ENCODE measurements around the gene BMPER.

BMPER gene

DNA sequence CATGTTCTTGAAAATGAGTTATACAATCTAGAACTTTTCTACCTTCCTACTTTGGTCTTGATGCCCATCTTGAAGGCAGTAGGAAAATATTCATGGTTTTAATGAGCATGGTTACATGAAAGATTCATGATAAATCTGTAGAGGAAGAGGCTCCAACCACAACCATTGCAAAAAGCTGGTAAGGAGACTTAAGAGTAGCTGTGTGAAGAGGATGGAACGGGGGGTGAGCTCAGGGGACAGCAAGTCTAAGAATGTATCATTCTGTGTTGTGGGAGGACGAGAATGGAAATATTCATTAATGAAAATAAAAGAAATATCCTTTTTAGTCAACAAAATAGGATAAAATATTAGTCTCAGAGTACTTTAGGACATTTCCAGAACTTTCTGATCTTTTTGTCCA, 81.1 kb downstream of the BMPER start:
- TF ChIP-seq, protein P1, sequence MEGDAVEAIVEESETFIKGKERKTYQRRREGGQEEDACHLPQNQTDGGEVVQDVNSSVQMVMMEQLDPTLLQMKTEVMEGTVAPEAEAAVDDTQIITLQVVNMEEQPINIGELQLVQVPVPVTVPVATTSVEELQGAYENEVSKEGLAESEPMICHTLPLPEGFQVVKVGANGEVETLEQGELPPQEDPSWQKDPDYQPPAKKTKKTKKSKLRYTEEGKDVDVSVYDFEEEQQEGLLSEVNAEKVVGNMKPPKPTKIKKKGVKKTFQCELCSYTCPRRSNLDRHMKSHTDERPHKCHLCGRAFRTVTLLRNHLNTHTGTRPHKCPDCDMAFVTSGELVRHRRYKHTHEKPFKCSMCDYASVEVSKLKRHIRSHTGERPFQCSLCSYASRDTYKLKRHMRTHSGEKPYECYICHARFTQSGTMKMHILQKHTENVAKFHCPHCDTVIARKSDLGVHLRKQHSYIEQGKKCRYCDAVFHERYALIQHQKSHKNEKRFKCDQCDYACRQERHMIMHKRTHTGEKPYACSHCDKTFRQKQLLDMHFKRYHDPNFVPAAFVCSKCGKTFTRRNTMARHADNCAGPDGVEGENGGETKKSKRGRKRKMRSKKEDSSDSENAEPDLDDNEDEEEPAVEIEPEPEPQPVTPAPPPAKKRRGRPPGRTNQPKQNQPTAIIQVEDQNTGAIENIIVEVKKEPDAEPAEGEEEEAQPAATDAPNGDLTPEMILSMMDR (conservative IDR thresholded peaks at IDR 0.05), result no peak
- TF ChIP-seq ZFX (IDR thresholded peaks at IDR 0.05), result no peak
- no peak overlapping the region for H3K27ac ChIP-seq

DNA sequence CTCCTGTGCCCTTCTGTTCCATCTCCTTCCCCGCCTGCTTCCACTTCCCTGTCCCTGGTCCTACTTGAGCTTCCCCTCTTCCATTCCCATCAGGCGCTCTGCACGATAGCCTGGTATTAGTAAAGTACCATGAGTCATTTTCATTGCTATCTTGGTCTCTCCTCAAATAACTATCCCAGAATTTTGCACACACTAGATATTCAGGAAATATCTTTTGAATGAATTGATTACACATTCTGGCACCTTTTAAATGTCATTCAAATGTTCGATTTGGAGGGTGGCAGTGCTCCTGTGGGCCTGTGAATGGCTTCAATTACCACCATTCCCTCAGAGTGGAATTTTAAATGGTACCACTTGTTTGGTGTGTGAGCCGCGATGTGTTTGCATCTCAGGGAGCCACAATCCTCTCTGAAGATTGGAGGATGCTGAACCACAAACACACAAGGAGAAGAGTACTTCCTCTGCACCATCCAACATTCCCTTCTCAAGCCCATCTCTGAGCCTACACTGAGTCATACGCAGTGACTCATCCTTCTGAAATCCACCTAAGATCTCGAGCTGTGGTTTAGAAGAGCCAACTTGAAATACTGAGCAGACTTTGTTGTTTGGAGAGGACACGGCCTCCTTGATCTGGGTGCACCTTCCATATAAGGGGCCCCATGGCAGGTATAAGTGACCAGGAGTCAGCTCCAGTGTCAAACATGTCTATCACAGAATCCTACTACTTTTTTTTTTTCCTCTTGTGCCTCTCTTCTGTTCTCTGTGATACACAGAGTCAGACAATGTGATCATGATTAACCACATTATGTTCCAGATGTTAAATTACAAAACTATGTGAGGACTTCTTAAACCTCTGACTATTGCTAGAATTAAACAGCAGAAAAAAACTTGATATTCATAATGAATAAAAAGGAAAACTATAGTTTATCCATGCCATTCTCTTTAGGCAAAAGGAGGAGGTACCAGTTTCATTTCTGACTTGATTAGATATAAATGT, 81.9 kb downstream of the BMPER start:
- TF ChIP-seq, protein P1 (conservative IDR thresholded peaks at IDR 0.05), result no peak
- TF ChIP-seq ZFX (IDR thresholded peaks at IDR 0.05), result no peak
- H3K27ac ChIP-seq, result no peak overlapping the region

DNA sequence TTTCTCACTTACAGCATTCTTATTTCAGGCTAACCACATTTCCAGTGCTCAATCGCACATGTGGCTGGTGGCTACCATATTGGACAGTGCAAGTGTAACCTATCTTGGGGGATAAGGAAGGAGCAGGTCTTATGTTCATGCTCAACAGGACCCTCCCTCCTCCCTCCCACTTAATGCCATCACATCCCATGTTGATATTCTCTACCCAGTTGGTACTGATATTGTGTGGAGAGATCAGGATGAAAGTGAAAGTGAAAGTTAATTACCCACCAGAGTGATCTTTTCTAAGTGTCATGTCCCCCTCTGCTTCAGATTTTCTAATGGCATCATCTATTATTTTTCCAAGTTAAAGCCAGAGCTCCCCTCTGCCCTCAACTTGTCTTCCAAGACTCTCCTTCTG, 91.6 kb downstream of the BMPER start:
- H3K27ac ChIP-seq, result no peak overlapping the region
- no peak for TF ChIP-seq ZFX (IDR thresholded peaks at IDR 0.05)
- TF ChIP-seq, protein P1 (conservative IDR thresholded peaks at IDR 0.05), result no peak

DNA sequence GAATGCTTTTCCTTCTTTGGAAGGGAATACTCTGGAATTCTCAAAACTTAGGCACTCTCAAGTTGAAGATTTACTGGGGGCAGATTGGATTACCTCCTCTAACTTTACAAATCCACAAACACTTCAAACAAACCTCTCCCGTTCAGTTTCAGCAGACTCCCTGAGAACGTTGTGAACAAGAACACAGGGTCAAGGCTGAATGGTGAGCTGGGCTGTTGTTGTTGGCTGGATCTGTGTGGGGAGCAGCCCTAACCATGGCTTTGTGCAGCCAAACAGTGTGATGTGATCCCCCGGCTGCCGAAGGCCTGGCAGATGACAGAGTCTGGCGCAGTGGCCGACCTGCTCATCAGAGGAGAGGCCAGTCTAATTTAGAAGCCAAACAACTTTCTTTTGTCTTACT, 93.1 kb downstream of the BMPER start:
- TF ChIP-seq ZFX (IDR thresholded peaks at IDR 0.05), result no peak
- TF ChIP-seq, protein P1 (conservative IDR thresholded peaks at IDR 0.05), result no peak
- H3K27ac ChIP-seq, result no peak overlapping the region

DNA sequence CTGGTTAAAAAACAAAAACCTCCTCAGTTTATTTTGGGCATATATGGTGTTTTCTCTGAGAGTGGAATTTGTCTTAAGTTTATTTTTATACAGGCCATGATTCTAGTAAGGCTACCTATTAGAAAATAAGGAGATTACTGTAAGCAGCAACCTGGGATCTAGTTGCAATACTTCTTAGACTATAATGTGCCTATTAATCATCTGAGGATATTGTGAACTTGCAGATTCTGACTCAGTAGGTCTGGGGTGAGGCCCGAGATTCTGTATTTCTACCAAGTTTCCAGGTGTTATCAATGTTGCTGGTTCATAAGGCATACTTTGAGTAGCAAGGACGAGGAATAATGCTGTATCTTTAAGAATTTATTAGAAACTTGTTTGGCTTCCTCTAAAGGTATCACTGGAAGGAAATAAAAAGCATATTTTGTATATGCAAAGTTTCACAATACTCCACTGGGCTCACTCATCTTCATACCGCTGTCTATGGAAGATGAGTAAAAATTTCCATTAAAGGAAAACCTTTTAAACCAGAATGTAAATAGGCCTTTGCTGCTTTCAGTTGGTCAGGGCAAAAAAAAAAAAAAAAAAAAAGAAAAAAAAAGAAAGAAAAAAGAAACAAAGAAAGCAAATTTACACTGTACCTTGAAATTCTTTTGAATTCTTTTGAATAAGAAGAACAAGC, 105.8 kb downstream of the BMPER start:
- no peak overlapping the region for H3K27ac ChIP-seq
- TF ChIP-seq, protein P1 (conservative IDR thresholded peaks at IDR 0.05), result no peak
- TF ChIP-seq ZFX (IDR thresholded peaks at IDR 0.05), result no peak

DNA sequence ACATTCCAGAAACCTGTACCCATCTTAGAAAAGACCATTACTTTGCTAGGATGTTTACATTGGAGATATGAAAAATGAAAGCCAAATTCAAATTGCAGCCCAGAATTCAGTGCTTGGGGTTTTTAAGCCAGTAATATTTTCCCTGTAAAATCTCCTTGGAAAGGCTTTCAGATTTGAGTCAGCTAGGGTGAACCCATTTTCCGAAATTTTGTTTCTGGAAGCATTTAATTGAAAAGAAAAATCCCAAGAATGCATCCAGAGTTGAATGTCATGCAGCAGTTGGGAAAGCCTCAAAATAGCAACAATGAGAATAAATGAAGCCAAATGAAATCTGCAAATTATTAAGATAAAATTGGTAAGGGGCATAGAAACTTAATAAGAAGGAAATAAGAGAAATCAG, 106.4 kb downstream of the BMPER start:
- TF ChIP-seq ZFX (IDR thresholded peaks at IDR 0.05), result no peak
- TF ChIP-seq, protein P1 (conservative IDR thresholded peaks at IDR 0.05), result no peak
- H3K27ac ChIP-seq, result no peak overlapping the region

DNA sequence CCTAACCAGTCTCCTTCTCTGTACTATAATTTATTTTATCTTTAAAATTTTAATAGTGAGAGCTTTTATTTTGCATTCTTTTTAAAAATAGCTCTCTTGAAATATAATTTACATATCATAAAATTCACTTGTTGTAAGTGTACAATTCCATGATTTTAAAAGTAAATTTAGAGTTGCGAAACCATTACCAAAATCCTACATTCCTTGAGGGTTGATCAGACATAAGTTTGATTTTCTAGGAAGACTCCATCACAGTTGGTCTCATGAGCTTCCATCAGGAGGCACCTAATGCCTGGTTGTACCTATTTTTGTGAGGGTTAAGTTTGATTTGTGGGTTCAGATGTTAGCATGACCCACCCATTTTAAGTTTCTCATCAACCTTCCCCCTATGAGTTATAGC, 108.1 kb downstream of the BMPER start:
- TF ChIP-seq, protein P1 (conservative IDR thresholded peaks at IDR 0.05), result no peak
- TF ChIP-seq ZFX (IDR thresholded peaks at IDR 0.05), result no peak

More for the DNA sequence above, 108.1 kb downstream of the BMPER start:
- H3K27ac ChIP-seq, result no peak overlapping the region
